ENCODE data around the gene OR56B4. TPM values are rescaled to one million over a fixed set of nuclear protein-coding genes. Genes with fewer than 3 reads are reported as not detected.

OR56B4 gene
- total RNA-seq, 1 donor from 2014 or later, result not detected

GRCh38 chr11:6077723-6078122, 29.8 kb upstream of the OR56B4 start:
- Histone ChIP-seq H3K9ac (no peak overlapping the region), H3K79me2 (ENCODE audit: low read depth) (no peaks in the 10 kb centered on the region), H3K4me1 (peaks cover 7% of the 10 kb centered on the region), H4K20me1 (ENCODE audit: low read depth) (no peaks in the 10 kb centered on the region), H3K4me2 (no peak overlapping the region), H3K27ac (no peak overlapping the region), H3K9me3 (ENCODE audit: low read depth) (no peaks in the 10 kb centered on the region), H2AFZ (replicated peaks) (no peak overlapping the region), H3K4me3 (no peak overlapping the region), H3K36me3 (no peaks in the 10 kb centered on the region), H3F3A (ENCODE audit: low read depth) (no peaks in the 10 kb centered on the region), H3K27me3 (no peaks in the 10 kb centered on the region)
- no peak overlapping the region for H3K4me3 Mint-ChIP-seq
- H3K27ac Mint-ChIP-seq, result no peak overlapping the region
- H3K27me3 Mint-ChIP-seq (ENCODE audit: insufficient read depth, low read depth), result peaks cover 2% of the 10 kb centered on the region
- no peak for DNase-seq (ENCODE audit: low spot score)
- no peaks in the 10 kb centered on the region for H3K36me3 Mint-ChIP-seq
- H3K4me1 Mint-ChIP-seq, result no peaks in the 10 kb centered on the region
- peaks cover 6% of the 10 kb centered on the region for H3K9me3 Mint-ChIP-seq
- TF ChIP-seq EZH2 (IDR thresholded peaks at IDR 0.05), result no peak
- TF ChIP-seq EZH2phosphoT487 (IDR thresholded peaks at IDR 0.05), result no peak
- no peak for TF ChIP-seq CTCF (IDR thresholded peaks at IDR 0.05)

GRCh38 chr11:6079463-6079862, 28.0 kb upstream of the OR56B4 start:
- TF ChIP-seq CTCF (IDR thresholded peaks at IDR 0.05) (no peak), EZH2phosphoT487 (IDR thresholded peaks at IDR 0.05) (no peak), EZH2 (IDR thresholded peaks at IDR 0.05) (no peak)
- H3K27me3 Mint-ChIP-seq (ENCODE audit: insufficient read depth, low read depth), result peaks cover 2% of the 10 kb centered on the region
- no peaks in the 10 kb centered on the region for H3F3A ChIP-seq (ENCODE audit: low read depth)
- H3K36me3 Mint-ChIP-seq, result no peaks in the 10 kb centered on the region
- H3K27me3 ChIP-seq, result no peaks in the 10 kb centered on the region
- DNase-seq (ENCODE audit: low spot score), result no peak
- no peaks in the 10 kb centered on the region for H3K79me2 ChIP-seq (ENCODE audit: low read depth)
- H3K4me2 ChIP-seq, result no peak overlapping the region
- no peaks in the 10 kb centered on the region for H3K4me1 Mint-ChIP-seq
- H2AFZ ChIP-seq (replicated peaks), result no peak overlapping the region
- H3K9me3 ChIP-seq (ENCODE audit: low read depth), result no peaks in the 10 kb centered on the region
- H3K27ac Mint-ChIP-seq, result no peak overlapping the region
- H3K36me3 ChIP-seq, result no peaks in the 10 kb centered on the region
- H3K4me3 Mint-ChIP-seq, result no peak overlapping the region
- no peak overlapping the region for H3K4me3 ChIP-seq
- H3K27ac ChIP-seq, result no peak overlapping the region
- H3K9me3 Mint-ChIP-seq, result peaks cover 6% of the 10 kb centered on the region
- H4K20me1 ChIP-seq (ENCODE audit: low read depth), result no peaks in the 10 kb centered on the region
- peaks cover 7% of the 10 kb centered on the region for H3K4me1 ChIP-seq
- no peak overlapping the region for H3K9ac ChIP-seq

- Mint-ChIP-seq H3K4me3 (no peak overlapping the region), H3K9me3 (no peaks in the 10 kb centered on the region), H3K27me3 (ENCODE audit: insufficient read depth, low read depth) (peaks cover 2% of the 10 kb centered on the region), H3K36me3 (no peaks in the 10 kb centered on the region), H3K4me1 (no peaks in the 10 kb centered on the region), H3K27ac (no peak overlapping the region)
- no peaks in the 10 kb centered on the region for H3K79me2 ChIP-seq (ENCODE audit: low read depth)
- no peak overlapping the region for H2AFZ ChIP-seq (replicated peaks)
- H4K20me1 ChIP-seq (ENCODE audit: low read depth), result no peaks in the 10 kb centered on the region
- no peak overlapping the region for H3K9ac ChIP-seq
- H3K27me3 ChIP-seq, result no peaks in the 10 kb centered on the region
- no peak overlapping the region for H3K27ac ChIP-seq
- H3K4me2 ChIP-seq, result no peak overlapping the region
- H3K4me1 ChIP-seq, result peaks cover 2% of the 10 kb centered on the region
- H3K9me3 ChIP-seq (ENCODE audit: low read depth), result no peaks in the 10 kb centered on the region
- no peak overlapping the region for H3K4me3 ChIP-seq
- no peaks in the 10 kb centered on the region for H3K36me3 ChIP-seq
- H3F3A ChIP-seq (ENCODE audit: low read depth), result no peaks in the 10 kb centered on the region
- DNase-seq (ENCODE audit: low spot score), result no peak
- TF ChIP-seq CTCF (IDR thresholded peaks at IDR 0.05) (no peak), EZH2 (IDR thresholded peaks at IDR 0.05) (no peak), EZH2phosphoT487 (IDR thresholded peaks at IDR 0.05) (no peak)
Measured at GRCh38 chr11:6083129-6083528, 24.4 kb upstream of the OR56B4 start.
